ENCODE results near the gene VANGL1.

Gene VANGL1

GRCh38 chr1:115643666-115644065 lies 1.9 kb downstream of the VANGL1 start:
- no peak for DNase-seq (ENCODE audit: low spot score)

GRCh38 chr1:115644109-115644508 lies 2.3 kb downstream of the VANGL1 start:
- DNase-seq (ENCODE audit: low spot score), result no peak

GRCh38 chr1:115647047-115647446 lies 5.3 kb downstream of the VANGL1 start:
- DNase-seq (ENCODE audit: low spot score), result no peak

- DNase-seq (ENCODE audit: low spot score), result no peak
Observed at GRCh38 chr1:115647507-115647906, 5.7 kb downstream of the VANGL1 start.

GRCh38 chr1:115647919-115648650 lies 6.3 kb downstream of the VANGL1 start:
- DNase-seq (ENCODE audit: low spot score), result no peak

- no peak for DNase-seq (ENCODE audit: low spot score)
Observed at GRCh38 chr1:115648717-115649691, 7.2 kb downstream of the VANGL1 start.

GRCh38 chr1:115649964-115650363 lies 8.2 kb downstream of the VANGL1 start:
- DNase-seq (ENCODE audit: low spot score), result no peak

- DNase-seq (ENCODE audit: low spot score), result no peak
Observed at GRCh38 chr1:115650961-115651360, 9.2 kb downstream of the VANGL1 start.

GRCh38 chr1:115651391-115651790 lies 9.6 kb downstream of the VANGL1 start:
- no peak for DNase-seq (ENCODE audit: low spot score)

- no peak for DNase-seq (ENCODE audit: low spot score)
Observed at GRCh38 chr1:115652236-115652788, 10.5 kb downstream of the VANGL1 start.

GRCh38 chr1:115654125-115654524 lies 12.4 kb downstream of the VANGL1 start:
- DNase-seq (ENCODE audit: low spot score), result no peak

- DNase-seq (ENCODE audit: low spot score), result no peak
Observed at GRCh38 chr1:115654663-115655305, 13.0 kb downstream of the VANGL1 start.

- no peak for DNase-seq (ENCODE audit: low spot score)
Observed at GRCh38 chr1:115655306-115655663, 13.5 kb downstream of the VANGL1 start.

GRCh38 chr1:115655916-115656315 lies 14.1 kb downstream of the VANGL1 start:
- DNase-seq (ENCODE audit: low spot score), result no peak

GRCh38 chr1:115656461-115657077 lies 14.8 kb downstream of the VANGL1 start:
- no peak for DNase-seq (ENCODE audit: low spot score)

GRCh38 chr1:115658646-115659045 lies 16.9 kb downstream of the VANGL1 start:
- DNase-seq (ENCODE audit: low spot score), result no peak

- no peak for DNase-seq (ENCODE audit: low spot score)
Observed at GRCh38 chr1:115660151-115660550, 18.4 kb downstream of the VANGL1 start.

- DNase-seq (ENCODE audit: low spot score), result no peak
Observed at GRCh38 chr1:115661157-115661556, 19.4 kb downstream of the VANGL1 start.

- DNase-seq (ENCODE audit: low spot score), result no peak
Observed at GRCh38 chr1:115665319-115666096, 23.7 kb downstream of the VANGL1 start.

- no peak for DNase-seq (ENCODE audit: low spot score)
Observed at GRCh38 chr1:115666206-115666605, 24.4 kb downstream of the VANGL1 start.

- no peak for DNase-seq (ENCODE audit: low spot score)
Observed at GRCh38 chr1:115666702-115667101, 24.9 kb downstream of the VANGL1 start.
